ENCODE measurements around the gene EID3.

Gene EID3

GRCh38 chr12:104295954-104296353 lies 7.6 kb upstream of the EID3 start:
- no peak overlapping the region for H3K4me3 ChIP-seq (ENCODE audit: insufficient read depth, low read length, poor library complexity, severe bottlenecking)
- TF ChIP-seq EZH2phosphoT487 (conservative IDR thresholded peaks at IDR 0.05; ENCODE audit: low read length) (no peak), CTCF (IDR thresholded peaks at IDR 0.05; ENCODE audit: insufficient read depth, low read length, poor library complexity, severe bottlenecking) (no peak)
- no peak overlapping the region for H3K27ac ChIP-seq (ENCODE audit: low read depth, low read length)
- no peaks in the 10 kb centered on the region for H3K9me3 ChIP-seq (ENCODE audit: insufficient read depth, low read length)
- H4K20me1 ChIP-seq (ENCODE audit: low read depth, low read length) = peaks cover 37% of the 10 kb centered on the region
- H3F3A ChIP-seq (ENCODE audit: insufficient read depth) = no peaks in the 10 kb centered on the region
- peaks cover 23% of the 10 kb centered on the region for H3K36me3 ChIP-seq (ENCODE audit: low read length)
- H3K79me2 ChIP-seq (ENCODE audit: insufficient read depth, low read length) = peaks cover 94% of the 10 kb centered on the region
- no peak overlapping the region for H3K4me2 ChIP-seq (ENCODE audit: low read depth, low read length, poor library complexity, severe bottlenecking)
- no peaks in the 10 kb centered on the region for H3K9me2 ChIP-seq (replicated peaks; ENCODE audit: insufficient read depth, low read length)
- H3K9ac ChIP-seq (ENCODE audit: low read length) = no peak overlapping the region
- H2AFZ ChIP-seq (ENCODE audit: low read depth, low read length, severe bottlenecking) = no peak overlapping the region
- H3K27me3 ChIP-seq (ENCODE audit: low read length) = no peaks in the 10 kb centered on the region

GRCh38 chr12:104296718-104297117 lies 6.8 kb upstream of the EID3 start:
- Histone ChIP-seq H3F3A (ENCODE audit: insufficient read depth) (no peaks in the 10 kb centered on the region), H3K9me2 (replicated peaks; ENCODE audit: insufficient read depth, low read length) (no peaks in the 10 kb centered on the region), H3K9me3 (ENCODE audit: insufficient read depth, low read length) (no peaks in the 10 kb centered on the region), H2AFZ (ENCODE audit: low read depth, low read length, severe bottlenecking) (no peak overlapping the region), H3K4me3 (ENCODE audit: insufficient read depth, low read length, poor library complexity, severe bottlenecking) (no peak overlapping the region), H3K36me3 (ENCODE audit: low read length) (peaks cover 23% of the 10 kb centered on the region), H3K79me2 (ENCODE audit: insufficient read depth, low read length) (peaks cover 96% of the 10 kb centered on the region), H4K20me1 (ENCODE audit: low read depth, low read length) (peaks cover 37% of the 10 kb centered on the region), H3K27me3 (ENCODE audit: low read length) (no peaks in the 10 kb centered on the region), H3K27ac (ENCODE audit: low read depth, low read length) (no peak overlapping the region), H3K9ac (ENCODE audit: low read length) (no peak overlapping the region), H3K4me2 (ENCODE audit: low read depth, low read length, poor library complexity, severe bottlenecking) (no peak overlapping the region)
- TF ChIP-seq CTCF (IDR thresholded peaks at IDR 0.05; ENCODE audit: insufficient read depth, low read length, poor library complexity, severe bottlenecking) (no peak), EZH2phosphoT487 (conservative IDR thresholded peaks at IDR 0.05; ENCODE audit: low read length) (no peak)

DNA sequence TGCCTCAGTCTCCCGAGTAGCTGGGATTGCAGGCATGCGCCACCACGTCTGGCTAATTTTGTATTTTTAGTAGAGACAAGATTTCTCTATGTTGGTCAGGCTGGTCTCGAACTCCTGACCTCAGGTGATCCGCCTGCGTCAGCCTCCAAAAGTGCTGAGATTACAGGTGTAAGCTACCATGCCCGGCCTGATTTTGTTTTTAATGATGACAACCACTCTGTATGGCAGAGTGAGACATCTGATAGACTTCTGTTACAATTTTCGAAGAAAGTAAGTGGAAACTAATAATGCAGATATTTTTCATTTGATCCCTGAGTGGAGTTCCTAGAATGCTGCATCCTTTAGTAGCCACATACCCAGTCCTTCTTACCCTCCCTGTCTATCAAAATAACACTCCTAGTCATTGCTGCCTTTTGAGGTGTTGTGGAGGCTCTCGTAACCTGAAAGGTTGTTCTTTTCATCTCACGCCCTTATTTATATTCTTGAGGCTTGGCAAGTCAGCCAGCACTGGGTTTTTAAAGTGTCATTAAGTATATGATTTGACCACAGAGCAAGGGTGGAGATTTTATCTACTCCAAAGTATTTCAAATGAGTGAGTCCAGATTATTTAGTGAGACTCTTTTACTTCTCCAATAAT lies 5.9 kb upstream of the EID3 start:
- no peaks in the 10 kb centered on the region for H3K9me3 ChIP-seq (ENCODE audit: insufficient read depth, low read length)
- H3K36me3 ChIP-seq (ENCODE audit: low read length) = peaks cover 19% of the 10 kb centered on the region
- H3K27me3 ChIP-seq (ENCODE audit: low read length) = no peaks in the 10 kb centered on the region
- peaks cover 96% of the 10 kb centered on the region for H3K79me2 ChIP-seq (ENCODE audit: insufficient read depth, low read length)
- H3K27ac ChIP-seq (ENCODE audit: low read depth, low read length) = no peak overlapping the region
- H3K4me3 ChIP-seq (ENCODE audit: insufficient read depth, low read length, poor library complexity, severe bottlenecking) = no peak overlapping the region
- H3K9me2 ChIP-seq (replicated peaks; ENCODE audit: insufficient read depth, low read length) = no peaks in the 10 kb centered on the region
- peaks cover 35% of the 10 kb centered on the region for H4K20me1 ChIP-seq (ENCODE audit: low read depth, low read length)
- no peak overlapping the region for H3K9ac ChIP-seq (ENCODE audit: low read length)
- no peak overlapping the region for H3K4me2 ChIP-seq (ENCODE audit: low read depth, low read length, poor library complexity, severe bottlenecking)
- no peak overlapping the region for H2AFZ ChIP-seq (ENCODE audit: low read depth, low read length, severe bottlenecking)
- H3F3A ChIP-seq (ENCODE audit: insufficient read depth) = no peaks in the 10 kb centered on the region; the same call in 1 of the 2 replicates
- TF ChIP-seq CTCF (IDR thresholded peaks at IDR 0.05; ENCODE audit: insufficient read depth, low read length, poor library complexity, severe bottlenecking) = no peak
- TF ChIP-seq EZH2phosphoT487 (conservative IDR thresholded peaks at IDR 0.05; ENCODE audit: low read length) = no peak
